ENCODE data around the gene KIAA1671. TPM values are rescaled to one million over a fixed set of nuclear protein-coding genes. Genes with fewer than 3 reads are reported as not detected.
"Not testable (repeated sequence)": the region's sequence is repeated elsewhere in the genome, so short reads cannot be mapped to it uniquely, and the experiment has no call there.

The KIAA1671 gene
- total and polyA plus RNA-seq, 2 of the 13 experiments (the other 11 are each of a cell fraction or from before 2014, with no cell fraction given) = 13.5 to 13.6 TPM

GRCh38 chr22:25232301-25232700, 279.8 kb downstream of the KIAA1671 start:
- WGBS (ENCODE audit: low lambda C conversion rate) = 33% methylated on average over 2 of the region's 5 CpGs
- TF ChIP-seq GZF1 (CRISPR knock-in tag; IDR thresholded peaks at IDR 0.05) (no peak), CEBPB (IDR thresholded peaks at IDR 0.05; ENCODE audit: borderline replicate concordance, low read depth, low read length) (peak; percentile 60; the same call in 1 of the 2 replicates), CEBPG (CRISPR knock-in tag; IDR thresholded peaks at IDR 0.05) (peak; percentile 50; the same call in 1 of the 2 replicates)
- H4K20me1 ChIP-seq (ENCODE audit: insufficient read depth, low read length) = no peaks in the 10 kb centered on the region
- intact Hi-C loops (cut with micrococcal nuclease; ENCODE audit: unreplicated experiment) = no loop called here
- H3K9ac ChIP-seq (ENCODE audit: insufficient read depth, low read depth, low read length) = no peak overlapping the region
- H3K36me3 ChIP-seq (replicated peaks in 1 of 2; ENCODE audit: control insufficient read depth in 1 of 2, insufficient read depth in 2 of 2, low read length in 2 of 2) = no peaks in the 10 kb centered on the region
- H3K4me3 ChIP-seq (replicated peaks in 1 of 3; ENCODE audit: insufficient read depth in 1 of 3, low read depth in 2 of 3, low read length in 3 of 3) = no peak overlapping the region
- in situ Hi-C loops (cut with HindIII; ENCODE audit: extremely low pct_ligation_motif_present, low pct_unique_long_range_greater_than_20kb) = no loop called here
- ATAC-seq (no peak), FAIRE-seq (no peak), DNase-seq (ENCODE audit: low spot score) (no peak)
- H2AFZ ChIP-seq (ENCODE audit: low read length) = no peak overlapping the region
- ChIA-PET CTCF (ENCODE audit: low intra/inter-chr PET ratio, low total read pairs) (no interaction called here), POLR2A (no interaction called here)
- H3K9me3 ChIP-seq (ENCODE audit: low read length) = no peaks in the 10 kb centered on the region
- H3K4me2 ChIP-seq (ENCODE audit: low read depth, low read length) = no peak overlapping the region
- no peaks in the 10 kb centered on the region for H3K79me2 ChIP-seq (ENCODE audit: insufficient read depth, low read length)
- BruUV-seq (replicated peaks) = no TSS peak
- peaks cover 5% of the 10 kb centered on the region; the same call in 1 of the 2 replicates for H3K4me1 ChIP-seq (ENCODE audit: insufficient read depth, low read length)
- no peak overlapping the region for H3K27ac ChIP-seq (ENCODE audit: extremely low read length, insufficient read depth, low read length)
- peaks cover 2 to 12% of the 10 kb centered on the region in 2 experiments; a peak in 1 of 5 replicates for H3K27me3 ChIP-seq (ENCODE audit: control insufficient read depth in 1 of 2, insufficient read depth in 2 of 2, low read length in 2 of 2)

GRCh38 chr22:25233706-25234105, 281.2 kb downstream of the KIAA1671 start:
- H3K79me2 ChIP-seq (ENCODE audit: insufficient read depth, low read length); FAIRE-seq; POLR2A ChIA-PET; H3K9me3 ChIP-seq (ENCODE audit: low read length); H3K4me3 ChIP-seq (replicated peaks in 1 of 3; ENCODE audit: insufficient read depth in 1 of 3, low read depth in 2 of 3, low read length in 3 of 3); H3K36me3 ChIP-seq (replicated peaks in 1 of 2; ENCODE audit: control insufficient read depth in 1 of 2, insufficient read depth in 2 of 2, low read length in 2 of 2); in situ Hi-C loops (cut with HindIII; ENCODE audit: extremely low pct_ligation_motif_present, low pct_unique_long_range_greater_than_20kb); ATAC-seq; H3K4me2 ChIP-seq (ENCODE audit: low read depth, low read length); DNase-seq (ENCODE audit: low spot score); H3K9ac ChIP-seq (ENCODE audit: insufficient read depth, low read depth, low read length); BruUV-seq (replicated peaks); H4K20me1 ChIP-seq (ENCODE audit: insufficient read depth, low read length); H3K4me1 ChIP-seq (ENCODE audit: insufficient read depth, low read length); CTCF ChIA-PET (ENCODE audit: low intra/inter-chr PET ratio, low total read pairs); H2AFZ ChIP-seq (ENCODE audit: low read length); H3K27ac ChIP-seq (ENCODE audit: extremely low read length, insufficient read depth, low read length): not testable (repeated sequence)
- peaks cover 2 to 15% of the 10 kb centered on the region in 2 experiments; a peak in 1 of 5 replicates for H3K27me3 ChIP-seq (ENCODE audit: control insufficient read depth in 1 of 2, insufficient read depth in 2 of 2, low read length in 2 of 2)
- intact Hi-C loops (cut with micrococcal nuclease; ENCODE audit: unreplicated experiment) = loop anchor here (2.0 kb wide), 1 partner anchor 103 kb away; no protein-coding TSS in a partner anchor
